Ishikawa (cell line): ENCODE data around the gene GALNT13.

ENCODE experiments used
- CEBPB ChIP-seq: IDR thresholded peaks from 2 replicates; pipeline ENCODE4 v1.6.1; 2012
- CREB1 ChIP-seq: IDR thresholded peaks from 2 replicates; pipeline ENCODE4 v1.6.1; 2012; ENCODE audit warnings: low read depth
- EGR1 ChIP-seq: IDR thresholded peaks from 2 replicates; pipeline ENCODE4 v1.6.1; 2012
- EP300 ChIP-seq: IDR thresholded peaks from 2 replicates; pipeline ENCODE4 v1.6.1; 2012; ENCODE audit warnings: borderline replicate concordance
- FOXM1 ChIP-seq: IDR thresholded peaks from 2 replicates; pipeline ENCODE4 v1.6.1; 2012; ENCODE audit warnings: low read depth, borderline replicate concordance
- NFIC ChIP-seq: IDR thresholded peaks from 2 replicates; pipeline ENCODE4 v1.6.1; 2012
- RAD21 ChIP-seq: IDR thresholded peaks from 2 replicates; pipeline ENCODE4 v1.6.1; 2012; ENCODE audit warnings: low read depth
- TAF1 ChIP-seq: IDR thresholded peaks from 2 replicates; pipeline ENCODE4 v1.6.1; 2012; ENCODE audit warnings: low read depth, mild to moderate bottlenecking
- TCF12 ChIP-seq: IDR thresholded peaks from 2 replicates; pipeline ENCODE4 v1.6.1; 2012; ENCODE audit warnings: low read depth
- TEAD4 ChIP-seq: IDR thresholded peaks from 2 replicates; pipeline ENCODE4 v1.6.1; 2012
- YY1 ChIP-seq: IDR thresholded peaks from 2 replicates; pipeline ENCODE4 v1.6.1; 2012; ENCODE audit warnings: low read depth
- ZBTB7A ChIP-seq: IDR thresholded peaks from 2 replicates; pipeline ENCODE4 v1.6.1; 2012; ENCODE audit warnings: low read depth
- TF ChIP-seq, protein P1 (sequence below): IDR thresholded peaks from 2 replicates; pipeline ENCODE4 v1.6.1; 2012
- TF ChIP-seq, protein P2 (sequence below): IDR thresholded peaks from 2 replicates; pipeline ENCODE4 v1.6.1; 2012; ENCODE audit warnings: low read depth, mild to moderate bottlenecking
- TF ChIP-seq, protein P3 (sequence below): IDR thresholded peaks from 2 replicates; pipeline ENCODE4 v1.6.1; 2012

GALNT13 gene

DNA sequence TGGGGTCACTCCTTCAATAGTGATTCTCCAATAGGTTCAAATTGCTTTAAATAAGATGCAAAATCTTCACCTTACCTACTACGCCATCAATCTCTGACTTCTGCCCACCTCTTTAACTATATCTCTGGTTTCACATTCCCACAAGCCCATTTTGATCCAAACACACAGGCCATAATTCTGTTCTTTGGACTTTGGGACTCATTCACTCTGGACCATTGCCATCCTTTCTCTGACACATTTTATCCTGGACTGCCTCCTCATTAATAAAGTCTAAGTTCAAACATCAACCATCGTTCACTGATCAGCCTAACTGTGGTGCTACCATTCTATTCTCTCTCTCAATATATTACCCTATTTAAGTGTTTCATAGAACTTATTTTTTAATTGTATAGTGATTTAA lies 332.2 kb downstream of the GALNT13 start:
- TF ChIP-seq CREB1 (no peak), CEBPB (no peak), FOXM1 (no peak), ZBTB7A (no peak), EGR1 (no peak), EP300 (no peak), TAF1 (no peak), NFIC (no peak), TEAD4 (no peak), TCF12 (no peak)
- TF ChIP-seq, protein P1, sequence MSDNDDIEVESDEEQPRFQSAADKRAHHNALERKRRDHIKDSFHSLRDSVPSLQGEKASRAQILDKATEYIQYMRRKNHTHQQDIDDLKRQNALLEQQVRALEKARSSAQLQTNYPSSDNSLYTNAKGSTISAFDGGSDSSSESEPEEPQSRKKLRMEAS, result no peak
- TF ChIP-seq, protein P2, sequence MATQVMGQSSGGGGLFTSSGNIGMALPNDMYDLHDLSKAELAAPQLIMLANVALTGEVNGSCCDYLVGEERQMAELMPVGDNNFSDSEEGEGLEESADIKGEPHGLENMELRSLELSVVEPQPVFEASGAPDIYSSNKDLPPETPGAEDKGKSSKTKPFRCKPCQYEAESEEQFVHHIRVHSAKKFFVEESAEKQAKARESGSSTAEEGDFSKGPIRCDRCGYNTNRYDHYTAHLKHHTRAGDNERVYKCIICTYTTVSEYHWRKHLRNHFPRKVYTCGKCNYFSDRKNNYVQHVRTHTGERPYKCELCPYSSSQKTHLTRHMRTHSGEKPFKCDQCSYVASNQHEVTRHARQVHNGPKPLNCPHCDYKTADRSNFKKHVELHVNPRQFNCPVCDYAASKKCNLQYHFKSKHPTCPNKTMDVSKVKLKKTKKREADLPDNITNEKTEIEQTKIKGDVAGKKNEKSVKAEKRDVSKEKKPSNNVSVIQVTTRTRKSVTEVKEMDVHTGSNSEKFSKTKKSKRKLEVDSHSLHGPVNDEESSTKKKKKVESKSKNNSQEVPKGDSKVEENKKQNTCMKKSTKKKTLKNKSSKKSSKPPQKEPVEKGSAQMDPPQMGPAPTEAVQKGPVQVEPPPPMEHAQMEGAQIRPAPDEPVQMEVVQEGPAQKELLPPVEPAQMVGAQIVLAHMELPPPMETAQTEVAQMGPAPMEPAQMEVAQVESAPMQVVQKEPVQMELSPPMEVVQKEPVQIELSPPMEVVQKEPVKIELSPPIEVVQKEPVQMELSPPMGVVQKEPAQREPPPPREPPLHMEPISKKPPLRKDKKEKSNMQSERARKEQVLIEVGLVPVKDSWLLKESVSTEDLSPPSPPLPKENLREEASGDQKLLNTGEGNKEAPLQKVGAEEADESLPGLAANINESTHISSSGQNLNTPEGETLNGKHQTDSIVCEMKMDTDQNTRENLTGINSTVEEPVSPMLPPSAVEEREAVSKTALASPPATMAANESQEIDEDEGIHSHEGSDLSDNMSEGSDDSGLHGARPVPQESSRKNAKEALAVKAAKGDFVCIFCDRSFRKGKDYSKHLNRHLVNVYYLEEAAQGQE, result no peak
- TF ChIP-seq, protein P3, sequence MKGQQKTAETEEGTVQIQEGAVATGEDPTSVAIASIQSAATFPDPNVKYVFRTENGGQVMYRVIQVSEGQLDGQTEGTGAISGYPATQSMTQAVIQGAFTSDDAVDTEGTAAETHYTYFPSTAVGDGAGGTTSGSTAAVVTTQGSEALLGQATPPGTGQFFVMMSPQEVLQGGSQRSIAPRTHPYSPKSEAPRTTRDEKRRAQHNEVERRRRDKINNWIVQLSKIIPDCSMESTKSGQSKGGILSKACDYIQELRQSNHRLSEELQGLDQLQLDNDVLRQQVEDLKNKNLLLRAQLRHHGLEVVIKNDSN, result no peak

DNA sequence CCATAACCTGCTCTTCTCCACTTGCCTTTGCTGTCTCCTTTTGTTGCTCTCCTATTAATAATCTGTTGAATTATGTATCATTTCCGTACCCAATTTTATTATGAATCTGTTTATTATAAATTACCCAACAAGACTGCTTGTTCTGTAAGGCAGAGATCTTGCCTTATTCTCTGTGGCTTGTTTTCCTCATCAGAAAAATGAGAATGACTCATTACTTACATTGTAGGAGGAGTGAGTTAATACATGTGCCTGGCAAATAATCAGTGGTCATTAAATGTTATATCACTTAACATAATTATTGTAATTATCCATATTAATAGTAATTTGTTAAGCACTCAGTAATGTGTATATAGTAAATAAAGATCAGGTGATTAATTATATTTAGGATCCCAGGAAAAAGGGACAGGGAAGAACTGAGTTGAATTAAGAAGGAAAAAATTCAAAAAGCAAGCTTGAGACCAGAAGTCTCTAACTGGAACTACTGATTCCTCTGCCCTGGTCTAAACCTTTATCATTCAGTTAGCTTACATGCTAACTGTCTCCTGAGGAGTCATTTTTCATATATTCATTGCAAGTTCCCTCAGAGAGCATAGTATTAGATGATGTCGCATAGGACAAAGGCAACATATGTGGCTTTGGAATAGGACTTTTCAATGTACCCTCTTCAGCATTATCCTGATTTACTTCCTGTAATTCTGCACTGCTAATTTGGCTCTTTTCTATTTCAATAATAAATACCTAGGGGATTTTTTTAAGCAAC lies 335.7 kb downstream of the GALNT13 start:
- TF ChIP-seq NFIC (no peak), CEBPB (no peak), ZBTB7A (no peak), TAF1 (no peak), YY1 (no peak), FOXM1 (no peak), EP300 (no peak), CREB1 (no peak), RAD21 (no peak), EGR1 (no peak)
- TF ChIP-seq, protein P3, result no peak
- TF ChIP-seq, protein P1, result no peak
- TF ChIP-seq, protein P2, result no peak

DNA sequence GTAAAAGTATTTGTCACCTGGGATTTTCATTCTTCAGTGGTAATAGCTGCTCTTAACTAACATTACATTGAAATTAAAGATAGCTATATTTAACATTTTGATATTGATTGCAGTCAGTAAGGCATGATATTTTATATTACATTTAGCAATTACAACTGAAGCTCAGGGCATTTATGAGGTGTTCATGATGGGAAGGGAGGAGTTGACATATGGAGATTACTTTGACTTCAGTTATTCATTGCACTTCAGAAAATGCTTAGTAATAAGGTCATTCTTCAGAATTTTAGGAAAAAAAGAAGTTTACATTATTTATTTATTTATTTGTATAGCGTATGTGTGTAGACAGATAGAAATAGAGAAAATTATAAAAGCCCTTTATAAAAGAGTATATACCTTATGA lies 352.0 kb downstream of the GALNT13 start:
- TF ChIP-seq FOXM1, result no peak
- no peak for TF ChIP-seq CREB1
- TF ChIP-seq, protein P2, result no peak
- no peak for TF ChIP-seq TAF1
- TF ChIP-seq NFIC, result no peak
- no peak for TF ChIP-seq EP300
- TF ChIP-seq TEAD4, result no peak
- TF ChIP-seq, protein P1, result no peak

DNA sequence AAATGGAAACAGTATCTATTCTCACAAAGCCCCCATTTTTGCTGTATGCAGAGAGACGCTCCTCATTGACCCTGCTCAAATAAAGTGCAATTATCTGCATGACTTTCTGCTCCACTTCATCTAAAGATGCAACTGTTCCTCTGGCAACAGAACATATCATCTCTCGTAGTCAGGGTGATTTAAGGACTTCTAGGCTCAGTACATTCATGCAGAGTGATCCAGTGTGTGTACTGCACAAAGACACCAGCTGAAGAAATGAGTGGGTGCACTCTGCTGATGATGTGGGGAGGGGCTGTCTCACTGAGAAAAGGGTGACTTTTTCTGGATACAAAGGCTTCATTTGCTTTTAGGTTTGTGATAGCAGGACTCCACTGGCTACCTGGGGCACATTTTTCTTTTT lies 355.2 kb downstream of the GALNT13 start:
- TF ChIP-seq ZBTB7A (no peak), CEBPB (no peak), RAD21 (no peak), EGR1 (no peak), FOXM1 (no peak), CREB1 (no peak), EP300 (no peak), TEAD4 (no peak), TAF1 (no peak), YY1 (no peak), TCF12 (no peak), NFIC (no peak)
- TF ChIP-seq, protein P2, result no peak
- TF ChIP-seq, protein P1, result no peak
- TF ChIP-seq, protein P3, result no peak
